NCI-H2196 treated with DMSO at 0.1 percent for 48 hours (cell line): ENCODE measurements around the gene HEG1.
A peak's percentile ranks its signal among the peaks of the same experiment; 100 is the strongest.

Experiments used
- DNase-seq: peaks from one replicate; lab custom pipeline; 2025; ENCODE audit not compliant: unreplicated experiment; lab: John Stamatoyannopoulos, UW

HEG1 gene

GRCh38 chr3:125017406-125017805 lies 38.4 kb downstream of the HEG1 start:
- DNase-seq = no peak

GRCh38 chr3:125014570-125015179 lies 41.1 kb downstream of the HEG1 start:
- no peak for DNase-seq

GRCh38 chr3:125013095-125013494 lies 42.7 kb downstream of the HEG1 start:
- no peak for DNase-seq

GRCh38 chr3:125011941-125012340 lies 43.9 kb downstream of the HEG1 start:
- DNase-seq = no peak

GRCh38 chr3:125010393-125010792 lies 45.4 kb downstream of the HEG1 start:
- no peak for DNase-seq

- no peak for DNase-seq
Measured at GRCh38 chr3:125008766-125009165, 47.0 kb downstream of the HEG1 start.

GRCh38 chr3:125006291-125006731 lies 49.5 kb downstream of the HEG1 start:
- DNase-seq = no peak

GRCh38 chr3:125005676-125006075 lies 50.1 kb downstream of the HEG1 start:
- no peak for DNase-seq

GRCh38 chr3:125005222-125005621 lies 50.6 kb downstream of the HEG1 start:
- no peak for DNase-seq

- no peak for DNase-seq
Measured at GRCh38 chr3:125003859-125004595, 51.8 kb downstream of the HEG1 start.

- no peak for DNase-seq
Measured at GRCh38 chr3:125003369-125003853, 52.4 kb downstream of the HEG1 start.

GRCh38 chr3:125002414-125003368 lies 53.1 kb downstream of the HEG1 start:
- no peak for DNase-seq

GRCh38 chr3:125001557-125002413 lies 54.0 kb downstream of the HEG1 start:
- no peak for DNase-seq

- no peak for DNase-seq
Measured at GRCh38 chr3:125000661-125001060, 55.1 kb downstream of the HEG1 start.

GRCh38 chr3:124999897-125000435 lies 55.8 kb downstream of the HEG1 start:
- DNase-seq = no peak

- no peak for DNase-seq
Measured at GRCh38 chr3:124999317-124999716, 56.5 kb downstream of the HEG1 start.

GRCh38 chr3:124998247-124998630 lies 57.6 kb downstream of the HEG1 start:
- no peak for DNase-seq

GRCh38 chr3:124997303-124998246 lies 58.2 kb downstream of the HEG1 start:
- no peak for DNase-seq

GRCh38 chr3:124995460-124995994 lies 60.3 kb downstream of the HEG1 start:
- DNase-seq = peak; percentile 22
